Dendritic cell treated with granulocyte-macrophage colony-stimulating factor and Interleukin-4, amounts not matched to agents 40 ng/mL and 50 ng/mL, for 4 days (primary cell): Measurements from ENCODE around the gene CYRIA.

Experiments used
- H3K27ac Mint-ChIP-seq: one replicate; pipeline ENCODE4 v1.8.0; 2022; ENCODE audit warnings: mild to moderate bottlenecking, mixed read lengths
- H3K27me3 Mint-ChIP-seq: one replicate; pipeline ENCODE4 v1.8.0; 2022; ENCODE audit warnings: mild to moderate bottlenecking, mixed read lengths
- H3K36me3 Mint-ChIP-seq: one replicate; pipeline ENCODE4 v1.8.0; 2022; ENCODE audit warnings: low read depth, mixed read lengths
- H3K4me1 Mint-ChIP-seq: one replicate; pipeline ENCODE4 v1.8.0; 2022; ENCODE audit warnings: low read depth, mixed read lengths
- H3K4me3 Mint-ChIP-seq: one replicate; pipeline ENCODE4 v1.8.0; 2022; ENCODE audit warnings: mild to moderate bottlenecking, moderate library complexity, mixed read lengths
- H3K9me3 Mint-ChIP-seq: one replicate; pipeline ENCODE4 v1.8.0; 2022; ENCODE audit warnings: mixed read lengths
- intact Hi-C: fragments of 100-400 bp; cut with micrococcal nuclease; formaldehyde crosslinking; loops from one replicate; pipeline ENCODE4 v1.15.0; 2022

CYRIA gene

DNA sequence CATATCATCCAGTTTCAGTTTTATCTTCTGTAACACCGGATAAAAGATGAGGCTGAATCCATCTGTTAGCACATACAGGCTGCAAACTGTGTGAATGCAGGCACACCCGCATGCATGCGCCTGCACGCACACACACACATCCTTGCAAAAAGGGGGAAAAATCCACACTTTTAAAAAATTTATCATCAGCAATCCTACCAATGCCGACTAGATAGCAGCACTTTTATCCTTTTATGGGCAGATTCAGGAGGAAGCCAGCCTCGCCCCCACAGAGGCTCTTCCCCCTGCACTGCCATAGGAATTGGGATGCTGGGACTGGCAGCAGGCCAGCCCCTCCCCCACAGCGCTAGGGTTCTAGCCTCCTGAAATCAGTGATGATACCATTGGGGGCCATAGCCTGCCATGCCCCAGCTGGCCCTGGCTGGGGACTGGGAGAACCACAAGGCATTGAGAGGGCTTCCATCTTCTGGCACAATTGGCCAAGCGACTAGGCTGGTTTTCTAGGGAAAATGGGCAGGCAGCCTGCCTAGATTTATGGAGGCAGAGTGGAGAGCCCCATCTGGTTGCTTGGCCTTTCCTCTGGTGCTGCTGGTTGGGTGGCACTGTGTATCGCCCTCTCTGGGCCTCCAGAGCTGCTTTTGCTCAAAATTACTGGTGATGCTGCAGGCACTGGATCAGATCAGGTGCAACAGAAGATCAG, 25.5 kb downstream of the CYRIA start:
- intact Hi-C loops = no loop called here
- H3K27me3 Mint-ChIP-seq = no peaks in the 10 kb centered on the region
- no peak overlapping the region for H3K27ac Mint-ChIP-seq
- H3K36me3 Mint-ChIP-seq = peaks cover 38% of the 10 kb centered on the region
- H3K4me1 Mint-ChIP-seq = peaks cover 81% of the 10 kb centered on the region
- H3K9me3 Mint-ChIP-seq = no peaks in the 10 kb centered on the region
- H3K4me3 Mint-ChIP-seq = no peak overlapping the region

DNA sequence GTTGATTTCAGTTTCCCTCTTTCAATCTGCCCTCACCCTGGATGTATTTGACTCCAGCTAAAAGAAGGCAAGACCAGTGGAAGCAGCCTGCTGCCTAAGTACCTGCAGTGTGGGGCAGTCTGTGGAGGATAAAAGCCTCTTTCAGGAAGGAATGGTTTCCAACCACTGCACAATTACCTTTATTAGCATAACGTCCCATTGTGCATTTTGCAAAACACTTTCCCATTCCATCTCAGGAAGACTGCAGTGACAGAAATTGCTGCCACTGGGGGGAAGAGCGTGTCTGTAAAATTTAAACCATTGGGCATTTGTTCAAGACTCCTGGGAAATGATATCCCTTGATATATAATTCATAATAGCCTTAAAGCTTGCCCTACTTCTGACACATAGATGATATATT, 26.2 kb downstream of the CYRIA start:
- Mint-ChIP-seq H3K9me3 (no peaks in the 10 kb centered on the region), H3K36me3 (peaks cover 38% of the 10 kb centered on the region), H3K27me3 (no peaks in the 10 kb centered on the region), H3K4me3 (no peak overlapping the region), H3K27ac (peak overlapping the region; percentile 29), H3K4me1 (peaks cover 85% of the 10 kb centered on the region)
- intact Hi-C loops = loop anchor here (10.0 kb wide), 1 partner anchor 45 kb away; no protein-coding TSS in a partner anchor

DNA sequence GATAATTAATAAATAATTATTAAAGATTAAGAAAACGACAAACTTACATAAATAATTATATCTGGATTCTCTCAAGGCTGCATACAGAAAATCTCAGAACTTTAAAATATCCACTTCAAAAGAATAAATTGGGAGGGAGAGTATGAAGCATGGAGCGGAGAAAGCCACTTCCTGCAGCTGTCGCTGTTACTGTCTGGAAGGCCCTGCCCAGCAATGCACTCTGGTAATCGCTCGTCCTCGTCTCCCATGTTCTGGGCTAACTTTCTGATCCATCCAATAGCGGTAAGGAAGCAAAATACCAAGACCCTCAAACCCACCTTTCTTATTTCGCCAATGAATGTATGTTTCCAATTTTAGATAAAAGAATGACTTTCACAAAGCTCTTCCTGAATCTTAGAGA, 26.7 kb downstream of the CYRIA start:
- intact Hi-C loops = loop anchor here (10.0 kb wide), 1 partner anchor 46 kb away; no protein-coding TSS in a partner anchor
- peaks cover 39% of the 10 kb centered on the region for H3K36me3 Mint-ChIP-seq

DNA sequence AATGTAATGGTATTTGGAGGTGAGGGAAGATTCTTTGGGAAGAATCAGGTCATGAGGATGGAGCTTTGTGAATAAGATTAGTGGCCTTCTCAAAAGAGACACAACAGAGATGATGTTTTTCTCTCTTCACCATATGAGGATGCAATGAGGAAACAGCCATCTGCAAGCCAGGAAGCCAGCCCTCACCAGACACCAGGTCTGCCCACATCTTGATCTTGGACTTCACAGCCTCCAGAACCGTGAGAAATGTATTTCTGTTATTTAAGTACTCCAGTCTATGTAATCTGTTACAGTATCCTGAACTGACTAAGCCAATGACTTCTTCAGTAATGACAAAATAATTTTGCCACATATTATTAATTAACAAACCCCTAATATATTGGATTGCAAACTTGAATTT, 28.3 kb downstream of the CYRIA start:
- Mint-ChIP-seq H3K36me3 (peaks cover 39% of the 10 kb centered on the region), H3K27ac (no peak overlapping the region), H3K9me3 (no peaks in the 10 kb centered on the region), H3K4me1 (peaks cover 97% of the 10 kb centered on the region), H3K4me3 (no peak overlapping the region), H3K27me3 (no peaks in the 10 kb centered on the region)
- intact Hi-C loops = loop anchor here (10.0 kb wide), 1 partner anchor 47 kb away; no protein-coding TSS in a partner anchor

More for the DNA sequence above, 26.7 kb downstream of the CYRIA start:
- no peaks in the 10 kb centered on the region for H3K27me3 Mint-ChIP-seq
- H3K27ac Mint-ChIP-seq = peak overlapping the region; percentile 29
- H3K4me1 Mint-ChIP-seq = peaks cover 86% of the 10 kb centered on the region
- H3K4me3 Mint-ChIP-seq = no peak overlapping the region
- H3K9me3 Mint-ChIP-seq = no peaks in the 10 kb centered on the region

DNA sequence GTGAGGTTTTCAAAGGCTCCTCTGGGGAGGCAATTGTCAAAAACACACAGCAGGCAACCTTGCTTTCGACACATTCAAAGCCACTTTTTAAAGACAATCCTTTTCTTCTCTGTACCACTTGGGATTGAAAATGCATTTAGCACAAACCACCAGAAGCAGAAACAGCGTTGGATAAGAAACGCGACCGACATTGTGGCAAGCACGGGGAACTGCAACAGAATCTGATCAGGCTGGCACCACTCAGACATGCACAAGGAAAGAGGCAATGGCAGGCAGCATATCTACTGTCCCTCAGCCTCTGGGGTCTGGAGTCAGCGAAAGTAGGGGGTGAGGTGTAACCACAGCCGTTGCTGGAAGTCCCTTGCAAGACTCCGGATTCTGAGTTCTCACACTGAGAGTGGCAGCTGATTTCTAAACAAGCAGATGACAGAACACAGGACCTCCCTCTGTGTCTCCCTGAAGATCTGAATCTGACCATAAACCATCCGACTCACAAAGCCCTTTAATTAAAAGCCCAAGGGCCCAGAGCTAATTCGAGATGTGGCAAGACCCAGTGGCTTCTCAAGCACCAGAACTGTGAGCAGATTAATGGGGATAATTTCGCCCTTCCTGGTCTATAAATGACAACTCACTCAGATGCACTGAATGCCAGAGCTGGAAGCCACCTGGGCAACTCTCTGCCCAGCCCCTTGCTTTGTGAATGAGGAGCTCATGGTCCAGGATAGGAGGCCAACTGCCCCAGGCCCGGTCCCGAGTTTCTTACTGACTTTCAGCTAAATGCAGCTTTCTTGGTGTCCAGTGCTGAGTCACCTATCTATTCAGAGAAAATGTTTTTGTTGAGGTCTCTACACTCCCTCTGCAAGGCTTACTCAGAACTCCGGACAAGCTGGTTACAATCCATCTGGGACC, 29.6 kb downstream of the CYRIA start:
- no peak overlapping the region for H3K4me3 Mint-ChIP-seq
- intact Hi-C loops = loop anchor here (10.0 kb wide), 1 partner anchor 49 kb away; no protein-coding TSS in a partner anchor

DNA sequence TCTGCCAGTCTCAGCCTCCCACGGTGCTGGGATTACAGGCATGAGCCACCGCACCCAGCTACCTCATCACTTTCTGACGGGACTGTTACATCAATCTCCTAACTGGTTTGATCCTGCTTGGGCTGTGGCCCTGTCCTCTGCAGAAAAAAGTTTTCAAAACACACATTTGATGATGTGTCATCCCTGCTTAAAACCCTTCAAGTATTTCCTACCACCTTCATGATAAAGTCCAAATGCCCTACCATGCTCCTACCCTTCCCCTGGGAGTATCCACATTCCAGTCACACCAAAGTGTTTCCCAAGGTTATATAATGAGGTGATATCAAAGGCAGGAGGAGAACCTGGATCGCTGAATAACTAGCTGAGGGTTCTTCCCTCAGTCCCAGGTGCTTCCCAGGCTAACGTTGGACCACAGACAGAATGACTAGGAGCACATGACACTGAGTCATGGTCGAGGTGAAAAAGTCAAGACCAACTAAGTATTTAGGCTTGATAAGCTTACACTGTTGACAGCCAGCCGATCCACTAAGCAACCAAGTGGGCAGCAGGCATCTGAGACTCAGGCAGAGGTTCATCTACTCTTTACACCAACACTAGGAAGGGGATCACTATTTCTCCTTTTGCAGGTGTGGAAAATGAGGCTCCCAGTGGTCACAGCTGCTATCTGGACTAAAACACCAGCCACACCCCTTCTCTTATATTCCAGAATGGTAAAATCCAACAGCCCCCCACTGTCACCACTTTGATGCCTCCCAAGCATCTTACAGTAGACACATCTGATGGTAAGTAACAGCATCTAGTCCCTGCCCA, 31.8 kb downstream of the CYRIA start:
- intact Hi-C loops = loop anchor here (5.0 to 10.0 kb wide), 2 partner anchors 51 to 123 kb away; no protein-coding TSS in a partner anchor
- Mint-ChIP-seq H3K4me3 (no peak overlapping the region), H3K27ac (peak overlapping the region; percentile 74), H3K27me3 (no peaks in the 10 kb centered on the region), H3K4me1 (peaks cover 97% of the 10 kb centered on the region), H3K9me3 (no peaks in the 10 kb centered on the region), H3K36me3 (peaks cover 34% of the 10 kb centered on the region)

More for the DNA sequence above, 29.6 kb downstream of the CYRIA start:
- Mint-ChIP-seq H3K27me3 (no peaks in the 10 kb centered on the region), H3K4me1 (peaks cover 97% of the 10 kb centered on the region), H3K36me3 (peaks cover 37% of the 10 kb centered on the region), H3K9me3 (no peaks in the 10 kb centered on the region), H3K27ac (peak overlapping the region; percentile 69)

DNA sequence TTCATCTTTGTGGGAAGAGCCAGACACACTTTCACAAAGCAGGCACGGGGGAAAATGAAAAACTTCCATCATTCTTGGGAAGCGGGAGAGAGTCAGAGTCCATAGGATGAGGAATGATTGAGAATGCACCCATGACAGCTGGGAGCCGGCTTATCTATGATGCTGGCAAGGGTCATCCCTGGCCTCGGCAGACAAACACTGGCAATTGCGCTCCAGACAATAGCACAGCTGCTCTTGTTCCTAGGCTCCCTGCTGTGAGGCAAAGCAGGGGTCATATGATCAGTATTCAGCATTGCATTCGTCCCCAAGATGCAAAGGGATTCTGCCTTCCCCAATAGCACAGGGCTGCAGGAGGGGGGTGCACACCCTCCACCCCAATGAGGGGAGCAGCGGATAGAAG, 33.0 kb downstream of the CYRIA start:
- Mint-ChIP-seq H3K27ac (peak overlapping the region; percentile 19), H3K27me3 (no peaks in the 10 kb centered on the region), H3K4me3 (no peak overlapping the region), H3K4me1 (peaks cover 99% of the 10 kb centered on the region), H3K36me3 (peaks cover 27% of the 10 kb centered on the region), H3K9me3 (no peaks in the 10 kb centered on the region)
- intact Hi-C loops = loop anchor here (5.0 to 10.0 kb wide), 2 partner anchors 52 to 125 kb away; no protein-coding TSS in a partner anchor

DNA sequence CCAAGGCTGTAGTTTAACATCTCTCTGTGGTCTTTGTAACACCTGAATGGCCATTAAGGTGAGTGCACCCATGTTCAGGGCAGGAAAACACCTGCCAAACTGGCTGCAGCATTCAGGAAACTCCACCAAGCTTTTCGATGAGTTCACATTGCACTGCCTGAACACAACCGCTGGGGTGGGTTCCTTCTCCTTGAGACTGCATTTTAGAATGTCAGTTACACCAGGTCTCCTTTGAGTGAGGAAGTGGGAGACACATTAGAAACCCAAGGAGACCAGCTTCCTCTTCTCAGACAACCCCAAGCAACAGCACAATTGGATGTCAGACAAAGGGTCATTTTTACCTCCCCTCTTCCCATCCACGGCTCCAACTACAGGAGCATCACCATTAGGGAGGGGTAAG, 35.2 kb downstream of the CYRIA start:
- no peaks in the 10 kb centered on the region for H3K27me3 Mint-ChIP-seq
- H3K27ac Mint-ChIP-seq = peak overlapping the region; percentile 86
- peaks cover 32% of the 10 kb centered on the region for H3K36me3 Mint-ChIP-seq
- H3K4me1 Mint-ChIP-seq = peaks cover 100% of the 10 kb centered on the region
- intact Hi-C loops = loop anchor here (2.0 to 10.0 kb wide), 3 partner anchors 26 to 127 kb away; no protein-coding TSS in a partner anchor
- no peaks in the 10 kb centered on the region for H3K9me3 Mint-ChIP-seq
- no peak overlapping the region for H3K4me3 Mint-ChIP-seq

DNA sequence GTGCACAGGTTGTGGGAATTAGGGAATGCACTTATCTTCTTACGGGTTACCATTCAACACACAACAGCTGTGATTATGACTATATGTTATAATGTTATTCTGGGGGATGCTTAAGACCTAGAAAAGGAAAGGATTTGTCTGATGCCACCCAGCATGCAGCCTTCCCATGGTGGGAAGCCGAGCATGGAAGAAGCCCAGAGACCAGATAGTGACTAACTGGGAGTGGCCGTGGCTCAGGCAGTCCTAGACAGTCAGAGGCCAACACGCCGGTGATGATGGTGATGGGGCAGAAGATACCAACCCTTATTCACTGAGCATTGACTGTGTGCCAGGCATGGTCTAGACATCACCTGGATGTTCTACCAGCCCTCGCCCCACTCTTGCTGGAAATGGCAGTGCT, 35.9 kb downstream of the CYRIA start:
- intact Hi-C loops = loop anchor here (2.0 to 10.0 kb wide), 3 partner anchors 27 to 128 kb away; no protein-coding TSS in a partner anchor
- Mint-ChIP-seq H3K4me1 (peaks cover 100% of the 10 kb centered on the region), H3K27me3 (no peaks in the 10 kb centered on the region), H3K4me3 (no peak overlapping the region), H3K9me3 (no peaks in the 10 kb centered on the region), H3K36me3 (peaks cover 32% of the 10 kb centered on the region), H3K27ac (peak overlapping the region; percentile 86)

DNA sequence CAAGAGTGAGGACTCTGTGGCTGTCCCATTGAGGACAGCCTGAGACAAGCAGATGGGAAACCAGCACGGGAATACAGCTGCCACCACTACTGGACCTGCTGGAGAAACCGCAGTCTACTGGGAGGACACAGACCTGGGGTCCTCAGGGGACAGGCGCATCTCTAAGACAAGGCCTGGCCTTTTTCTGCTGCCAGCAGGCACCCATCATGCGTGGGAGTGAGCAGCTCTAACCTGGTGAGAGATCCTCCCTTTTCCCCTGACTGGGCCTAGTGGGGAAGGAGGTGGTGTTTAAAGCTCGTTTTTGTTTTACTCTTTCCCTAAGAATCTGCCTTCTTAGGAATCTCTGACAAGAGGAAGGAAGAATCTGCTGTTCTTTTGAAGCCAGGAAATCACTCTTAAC, 36.6 kb downstream of the CYRIA start:
- peaks cover 99% of the 10 kb centered on the region for H3K4me1 Mint-ChIP-seq
- H3K27me3 Mint-ChIP-seq = no peaks in the 10 kb centered on the region
- no peaks in the 10 kb centered on the region for H3K9me3 Mint-ChIP-seq
- intact Hi-C loops = no loop called here
- H3K27ac Mint-ChIP-seq = peak overlapping the region; percentile 86
- no peak overlapping the region for H3K4me3 Mint-ChIP-seq
- H3K36me3 Mint-ChIP-seq = peaks cover 25% of the 10 kb centered on the region

DNA sequence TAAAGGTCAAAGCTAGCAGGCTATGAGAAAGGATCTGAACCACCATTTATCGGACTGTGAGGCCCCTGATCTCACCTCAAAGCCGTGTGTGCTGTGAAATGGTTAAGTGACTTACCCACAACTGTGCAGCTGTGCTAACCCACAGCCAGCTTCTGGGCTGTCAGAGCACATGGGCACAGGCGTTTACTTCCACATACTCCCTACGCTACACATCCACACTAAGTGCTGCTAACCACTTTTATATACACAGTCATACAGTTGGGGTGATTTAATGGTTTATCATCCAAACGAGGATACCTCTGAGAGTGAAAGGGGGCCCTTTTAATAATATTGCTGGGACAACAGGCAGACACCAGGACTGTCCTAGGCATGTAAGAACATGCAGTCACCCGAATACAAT, 37.3 kb downstream of the CYRIA start:
- peaks cover 99% of the 10 kb centered on the region for H3K4me1 Mint-ChIP-seq
- intact Hi-C loops = no loop called here
- peak overlapping the region; percentile 86 for H3K27ac Mint-ChIP-seq
- no peak overlapping the region for H3K4me3 Mint-ChIP-seq
- no peaks in the 10 kb centered on the region for H3K9me3 Mint-ChIP-seq
- H3K36me3 Mint-ChIP-seq = peaks cover 31% of the 10 kb centered on the region
- no peaks in the 10 kb centered on the region for H3K27me3 Mint-ChIP-seq

DNA sequence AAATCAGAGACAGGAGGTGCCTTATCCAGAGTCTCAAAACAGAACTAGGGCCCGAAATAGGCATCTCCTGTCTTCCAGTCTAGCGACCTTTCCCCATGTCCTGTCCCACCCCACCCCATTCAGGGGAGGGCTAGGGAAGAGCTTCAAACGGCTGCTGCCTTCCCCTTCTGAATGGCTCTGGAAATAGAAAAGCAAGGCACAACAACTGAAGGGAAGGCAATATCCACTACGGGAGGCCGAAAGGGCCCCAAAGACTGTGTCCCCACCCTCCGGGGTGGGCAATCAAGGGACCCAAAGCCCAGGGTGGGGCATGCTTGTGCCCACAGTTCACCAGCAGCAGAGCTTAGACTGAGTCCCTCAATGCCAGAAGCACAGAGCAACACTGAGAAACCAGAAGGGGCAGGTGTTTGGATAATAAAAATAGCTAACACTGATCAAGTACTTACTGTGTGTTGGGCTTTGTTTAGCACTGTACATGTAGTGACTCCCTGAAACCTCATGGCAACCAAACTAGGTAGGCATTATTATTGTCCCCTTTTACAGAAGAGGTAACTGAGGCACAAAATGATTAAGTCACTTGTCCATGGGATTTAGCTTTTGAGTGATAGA, 38.5 kb downstream of the CYRIA start:
- intact Hi-C loops = no loop called here
- Mint-ChIP-seq H3K27ac (peak overlapping the region; percentile 86), H3K9me3 (no peaks in the 10 kb centered on the region), H3K36me3 (peaks cover 43% of the 10 kb centered on the region), H3K4me3 (peak overlapping the region; percentile 17), H3K4me1 (peaks cover 99% of the 10 kb centered on the region), H3K27me3 (no peaks in the 10 kb centered on the region)

DNA sequence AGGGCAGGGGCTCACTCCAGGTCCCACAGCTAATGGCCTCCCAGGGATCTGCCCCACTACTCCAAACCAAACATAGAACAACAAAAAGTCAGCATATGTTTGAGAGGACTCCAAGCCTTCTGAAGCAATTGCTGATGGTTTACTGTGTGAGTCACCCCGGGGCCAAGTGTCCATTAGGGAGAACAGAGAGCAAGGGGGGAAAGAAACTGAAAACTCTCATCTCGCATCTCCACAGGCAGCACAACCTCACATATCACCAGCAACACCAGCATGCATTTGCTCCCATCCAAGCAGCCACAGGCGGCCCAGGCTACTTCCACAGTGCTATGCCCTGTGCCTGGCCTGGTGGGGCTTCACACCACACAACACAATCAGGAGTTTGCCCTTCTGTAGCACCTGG, 39.1 kb downstream of the CYRIA start:
- intact Hi-C loops = no loop called here
- H3K36me3 Mint-ChIP-seq = peaks cover 49% of the 10 kb centered on the region
- H3K4me1 Mint-ChIP-seq = peaks cover 99% of the 10 kb centered on the region
- peaks cover 6% of the 10 kb centered on the region for H3K9me3 Mint-ChIP-seq
- H3K27me3 Mint-ChIP-seq = no peaks in the 10 kb centered on the region
- H3K27ac Mint-ChIP-seq = peak overlapping the region; percentile 86
- peak overlapping the region; percentile 4 for H3K4me3 Mint-ChIP-seq
